Fibroblast of skin of left biceps (primary cell): ENCODE measurements around the gene TMEM235.
"Not testable (repeated sequence)": the region's sequence is repeated elsewhere in the genome, so short reads cannot be mapped to it uniquely, and the experiment has no call there.

Source experiments
- DNase-seq, 2 experiments: peaks; one replicate each; pipeline ENCODE4 v3.0.0-alpha.2; 2013; ENCODE audit warnings: low read depth in 2 of 2

Gene TMEM235

GRCh38 chr17:78219396-78220150, 11.9 kb upstream of the TMEM235 start:
- DNase-seq: no peak

DNA sequence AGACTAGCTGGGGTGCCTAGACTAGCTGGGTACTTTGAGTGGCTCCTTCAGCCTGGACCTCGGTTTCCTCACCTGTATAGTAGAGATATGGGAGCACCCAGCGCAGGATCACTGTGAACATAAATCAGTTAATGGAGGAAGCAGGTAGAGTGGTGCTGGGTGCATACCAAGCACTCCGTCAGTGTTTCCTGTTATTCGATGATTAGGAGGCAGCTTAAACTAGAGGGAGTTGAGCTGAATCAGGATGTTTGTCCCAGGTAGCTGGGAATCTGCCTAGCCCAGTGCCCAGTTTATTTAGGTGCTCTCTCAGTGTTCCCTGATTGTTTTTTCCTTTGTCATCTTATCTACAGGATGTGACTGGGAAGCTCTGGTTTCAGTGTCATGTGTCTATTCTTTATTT, 8.4 kb upstream of the TMEM235 start:
- no peak for DNase-seq

DNA sequence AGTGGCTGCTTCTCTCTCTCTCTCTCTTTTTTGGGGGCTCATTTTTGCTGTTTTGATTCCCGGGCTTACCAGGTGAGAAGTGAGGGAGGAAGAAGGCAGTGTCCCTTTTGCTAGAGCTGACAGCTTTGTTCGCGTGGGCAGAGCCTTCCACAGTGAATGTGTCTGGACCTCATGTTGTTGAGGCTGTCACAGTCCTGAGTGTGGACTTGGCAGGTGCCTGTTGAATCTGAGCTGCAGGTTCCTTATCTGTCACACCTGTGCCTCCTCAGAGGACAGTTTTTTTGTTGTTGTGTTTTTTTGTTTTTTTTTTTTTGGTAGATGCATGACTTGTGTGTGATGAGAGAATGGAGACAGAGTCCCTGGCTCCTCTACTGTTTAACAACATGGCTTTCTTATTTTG, 7.7 kb upstream of the TMEM235 start:
- no peak for DNase-seq

GRCh38 chr17:78224231-78225087, 7.0 kb upstream of the TMEM235 start:
- DNase-seq: no peak

DNA sequence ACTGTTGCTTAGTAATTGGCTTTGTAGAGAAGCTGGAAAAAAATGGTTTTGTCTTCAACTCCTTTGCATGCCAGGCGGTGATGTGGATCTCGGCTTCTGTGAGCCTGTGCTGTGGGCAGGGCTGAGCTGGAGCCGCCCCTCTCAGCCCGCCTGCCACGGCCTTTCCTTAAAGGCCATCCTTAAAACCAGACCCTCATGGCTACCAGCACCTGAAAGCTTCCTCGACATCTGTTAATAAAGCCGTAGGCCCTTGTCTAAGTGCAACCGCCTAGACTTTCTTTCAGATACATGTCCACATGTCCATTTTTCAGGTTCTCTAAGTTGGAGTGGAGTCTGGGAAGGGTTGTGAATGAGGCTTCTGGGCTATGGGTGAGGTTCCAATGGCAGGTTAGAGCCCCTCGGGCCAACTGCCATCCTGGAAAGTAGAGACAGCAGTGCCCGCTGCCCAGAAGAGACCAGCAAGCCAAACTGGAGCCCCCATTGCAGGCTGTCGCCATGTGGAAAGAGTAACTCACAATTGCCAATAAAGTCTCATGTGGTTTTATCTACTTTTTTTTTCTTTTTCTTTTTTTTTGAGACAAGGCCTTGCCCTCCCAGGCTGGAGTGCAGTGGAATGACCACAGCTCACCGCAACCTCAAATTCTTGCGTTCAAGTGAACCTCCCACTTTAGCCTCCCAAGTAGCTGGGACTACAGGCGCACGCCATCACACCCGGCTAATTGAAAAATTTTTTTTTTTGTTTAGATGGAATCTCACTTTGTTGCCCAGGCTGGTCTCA, 6.2 kb upstream of the TMEM235 start:
- DNase-seq: no peak

DNA sequence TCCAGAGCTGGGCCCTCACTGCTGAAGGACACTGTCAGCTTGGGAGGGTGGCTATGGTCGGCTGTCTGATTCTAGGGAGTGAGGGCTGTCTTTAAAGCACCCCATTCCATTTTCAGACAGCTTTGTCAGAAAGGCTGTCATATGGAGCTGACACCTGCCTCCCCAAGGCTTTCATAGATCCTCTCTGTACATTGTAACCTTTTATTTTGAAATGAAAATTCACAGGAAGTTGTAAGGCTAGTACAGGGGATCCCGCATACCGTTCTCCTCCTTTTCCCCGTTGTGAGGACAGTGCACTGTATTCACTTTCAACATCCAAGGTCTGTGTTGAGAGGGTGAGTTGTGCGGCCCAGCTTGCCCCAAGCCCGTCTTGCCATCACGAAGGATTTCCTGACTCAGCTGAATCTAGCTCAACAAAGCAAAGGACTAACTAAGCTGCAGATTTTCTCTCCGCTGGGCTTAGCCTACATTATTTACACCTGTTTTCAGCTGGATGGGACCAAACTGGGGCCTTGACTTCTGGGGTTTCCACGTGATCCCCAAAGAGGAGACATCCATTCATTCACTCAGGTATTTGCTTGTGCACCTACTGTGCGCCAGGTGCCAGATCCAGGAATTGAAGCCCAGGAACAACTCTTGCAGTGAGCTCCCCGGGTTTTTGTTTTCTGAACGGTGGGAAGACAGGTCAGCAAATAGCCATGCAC, 5.2 kb upstream of the TMEM235 start:
- no peak for DNase-seq

DNA sequence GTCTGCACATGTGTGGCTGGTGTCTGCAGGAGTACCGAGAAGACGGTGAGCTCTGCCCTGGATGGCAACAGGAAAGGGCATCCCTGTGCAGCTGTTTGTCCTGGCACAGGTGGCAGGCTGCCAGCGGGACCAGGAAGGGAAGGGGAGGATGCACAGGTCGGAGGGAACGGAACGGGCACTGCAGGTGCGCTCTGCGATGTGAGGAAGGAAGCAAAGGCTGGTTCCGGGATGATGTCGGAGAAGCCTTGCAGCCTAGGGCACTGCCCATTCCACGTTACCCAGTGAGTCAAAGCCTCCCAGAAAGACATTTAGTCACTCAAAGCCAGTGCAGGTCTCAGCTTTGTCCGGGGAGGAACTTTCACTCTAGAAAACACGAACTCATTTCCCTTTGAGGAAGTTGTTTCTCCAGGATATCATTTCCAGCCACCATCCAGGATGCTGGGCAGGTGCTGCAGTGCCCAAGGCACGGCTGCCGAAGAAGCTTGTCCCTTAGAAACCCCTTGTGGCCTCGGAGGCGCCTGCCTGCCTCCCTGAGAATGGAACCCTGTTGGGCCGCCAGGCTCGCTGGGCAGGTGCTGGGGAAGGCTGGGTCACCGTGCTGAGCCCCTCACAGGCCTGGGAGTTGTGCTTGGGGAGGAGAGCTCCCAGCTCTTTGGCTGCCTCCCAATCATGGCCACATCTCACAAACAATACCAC, 4.5 kb upstream of the TMEM235 start:
- DNase-seq: no peak

- no peak for DNase-seq
These were observed 3.9 kb upstream of the TMEM235 start for GRCh38 chr17:78227455-78227916.

DNA sequence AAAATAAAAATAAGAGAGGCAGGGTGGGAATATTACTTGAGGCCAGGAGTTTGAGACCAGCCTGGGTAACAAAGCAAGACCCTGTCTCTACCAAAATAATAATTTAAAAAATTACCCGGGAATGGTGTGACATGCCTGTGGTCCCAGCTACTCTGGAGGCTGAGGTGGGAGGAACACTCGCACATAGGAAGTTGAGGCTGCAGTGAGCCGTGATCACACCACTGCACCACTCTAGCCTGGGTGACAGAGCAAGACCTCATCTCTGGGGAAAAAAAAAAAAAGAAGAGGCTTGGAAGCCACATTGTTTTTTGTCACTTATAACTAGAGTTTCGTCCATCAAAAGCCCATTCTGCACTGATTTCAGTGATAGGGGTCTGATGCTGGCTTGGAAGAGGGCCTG, 3.3 kb upstream of the TMEM235 start:
- no peak for DNase-seq

DNA sequence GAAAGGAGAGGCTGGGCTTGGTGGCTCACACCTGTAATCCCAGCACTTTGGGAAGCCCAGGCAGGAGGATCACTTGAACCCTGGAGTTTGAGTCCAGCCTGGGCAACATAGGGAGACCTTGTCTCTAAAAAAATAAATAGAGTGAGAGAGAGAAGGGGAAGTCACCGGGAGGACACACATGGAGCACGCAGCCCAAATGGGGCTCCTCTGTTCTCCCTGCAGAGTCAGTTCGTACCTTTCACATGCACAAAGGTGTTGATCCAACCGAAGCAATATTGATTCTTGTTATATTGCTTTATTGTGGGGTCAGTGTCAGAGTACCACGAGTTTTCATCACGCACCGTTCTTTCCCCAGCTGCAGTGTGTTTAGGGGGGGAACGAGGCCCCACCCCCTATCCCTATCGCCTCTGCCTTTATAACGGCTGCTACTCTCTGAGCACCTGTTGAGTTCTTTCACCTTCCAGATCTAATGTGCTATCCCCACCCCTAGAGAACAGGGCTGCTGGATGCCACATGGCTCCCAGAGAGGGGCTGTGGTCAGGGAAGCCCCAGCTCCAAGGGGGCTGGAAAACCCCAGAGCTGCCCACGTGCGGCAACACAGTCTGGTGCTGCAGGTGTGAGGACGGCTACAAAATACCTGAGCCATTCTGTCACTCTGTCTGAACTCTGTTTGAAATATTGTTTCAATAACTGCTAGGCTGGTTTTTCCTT, 1.0 kb upstream of the TMEM235 start:
- no peak for DNase-seq

GRCh38 chr17:78231991-78232858, 794 bp downstream of the TMEM235 start:
- no peak for DNase-seq

DNA sequence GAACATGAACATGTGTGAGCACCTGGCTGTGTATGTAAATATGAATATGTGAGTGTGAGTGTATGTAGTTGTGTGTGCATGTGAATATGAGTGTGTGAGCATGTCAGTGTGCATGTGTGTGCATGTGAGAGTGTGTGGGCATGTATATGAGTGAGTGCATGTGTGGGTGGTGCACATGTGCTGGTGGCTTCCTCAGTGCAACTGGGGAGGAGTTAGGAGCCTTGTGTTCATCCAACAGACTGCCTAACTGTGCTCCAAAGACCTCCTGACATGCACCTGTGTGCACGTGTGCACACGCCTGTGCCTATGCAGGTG, 1.4 kb downstream of the TMEM235 start:
- no peak for DNase-seq

DNA sequence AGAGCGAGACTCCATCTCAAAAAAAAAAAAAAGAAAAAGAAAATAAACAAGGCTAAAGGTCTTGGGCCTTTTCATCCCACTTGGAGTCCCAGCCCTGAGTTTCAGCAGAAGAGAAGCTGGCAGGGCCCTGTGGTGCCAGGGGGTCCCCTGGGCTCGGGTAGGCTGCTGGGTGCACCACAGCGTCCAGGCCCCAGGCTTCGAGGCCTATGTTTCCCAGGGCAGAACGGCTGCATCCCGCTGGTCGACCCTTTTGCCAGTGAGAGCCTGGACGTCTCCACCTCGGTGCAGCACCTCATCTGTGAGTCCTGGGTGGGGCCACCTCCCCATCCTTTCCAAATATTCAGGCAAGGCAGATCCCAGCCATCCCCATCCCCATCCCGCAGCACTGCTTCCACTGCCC, 2.2 kb downstream of the TMEM235 start:
- no peak for DNase-seq

- DNase-seq: no peak
These were observed 2.9 kb downstream of the TMEM235 start for GRCh38 chr17:78234261-78234865.

DNA sequence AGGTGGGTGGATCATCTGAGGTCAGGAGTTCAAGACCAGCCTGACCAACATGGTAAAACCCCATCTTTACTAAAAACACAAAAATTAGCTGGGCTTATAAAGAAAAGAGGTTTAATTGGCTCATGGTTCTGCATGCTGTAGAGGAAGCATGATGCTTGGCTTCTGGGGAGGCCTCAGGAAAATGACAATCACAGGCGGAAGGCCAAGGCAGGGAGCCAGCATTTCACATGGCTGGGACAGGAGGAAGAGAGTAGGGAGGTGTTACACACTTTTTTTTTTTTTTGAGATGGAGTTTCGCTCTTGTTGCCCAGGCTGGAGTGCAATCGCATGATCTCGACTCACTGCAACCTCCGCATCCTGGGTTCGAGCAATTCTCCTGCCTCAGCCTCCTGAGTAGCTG, 3.6 kb downstream of the TMEM235 start:
- DNase-seq: not testable (repeated sequence)

GRCh38 chr17:78235885-78236284, 4.5 kb downstream of the TMEM235 start:
- no peak for DNase-seq

DNA sequence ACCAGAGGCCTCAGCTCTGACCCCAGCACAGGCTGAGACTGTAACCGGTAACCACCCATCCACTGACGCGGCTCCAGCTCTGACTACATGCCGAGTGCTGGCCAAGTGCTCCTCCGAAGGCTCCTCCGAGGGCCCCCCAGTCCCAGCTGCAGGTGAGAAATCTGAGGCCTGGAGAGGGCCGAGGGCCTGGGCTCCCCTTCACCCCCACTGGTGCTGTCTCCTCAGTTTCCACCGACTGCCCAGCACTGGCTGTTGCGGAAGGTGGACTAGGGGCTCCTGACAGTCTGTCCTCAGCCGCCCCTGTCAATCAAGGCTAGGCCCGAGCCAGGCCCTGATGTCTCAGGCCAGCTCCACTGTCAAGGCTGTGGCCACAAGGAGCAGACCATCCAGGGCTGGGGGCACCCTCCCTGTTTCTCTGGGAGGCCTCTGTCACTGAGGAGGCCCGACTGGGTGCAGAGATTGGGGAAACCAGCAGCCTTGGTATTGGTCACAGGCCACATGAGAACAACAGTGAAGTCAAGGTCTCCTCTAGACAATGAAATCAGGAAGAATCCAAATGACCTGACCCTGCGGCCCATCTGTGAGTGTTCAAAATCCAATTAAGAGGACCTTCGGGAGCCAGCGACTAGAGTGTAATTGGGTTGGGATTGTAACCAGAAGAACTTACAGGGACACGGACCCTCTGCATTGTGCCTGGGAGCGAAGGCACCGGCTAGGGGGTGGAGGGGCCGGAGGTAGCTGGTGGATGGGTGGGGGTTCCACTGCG, 5.1 kb downstream of the TMEM235 start:
- DNase-seq: no peak

GRCh38 chr17:78237401-78238012, 6.1 kb downstream of the TMEM235 start:
- no peak for DNase-seq
